Fibroblast of lung (primary cell): ENCODE measurements around the gene PIGP.

Experiments used
- EZH2 ChIP-seq: IDR thresholded peaks from 2 replicates; pipeline ENCODE4 v1.5.1; 2012; ENCODE audit warnings: low read length, control low read depth, mild to moderate bottlenecking; ENCODE audit errors: missing control alignments
- TF ChIP-seq, protein P1 (sequence below), 2 donors: IDR thresholded peaks in 1 of 2; conservative IDR thresholded peaks in 1 of 2; 1 replicate in 1 of 2; 2 replicates in 1 of 2; pipeline ENCODE4 v1.5.1; 2011 to 2012; ENCODE audit warnings: low read length in 2 of 2, control low read depth in 1 of 2, inconsistent platforms in 1 of 2, low read depth in 1 of 2, mild to moderate bottlenecking in 1 of 2

GRCh38 chr21:37036177-37036576 lies 36.7 kb downstream of the PIGP start:
- TF ChIP-seq, protein P1, sequence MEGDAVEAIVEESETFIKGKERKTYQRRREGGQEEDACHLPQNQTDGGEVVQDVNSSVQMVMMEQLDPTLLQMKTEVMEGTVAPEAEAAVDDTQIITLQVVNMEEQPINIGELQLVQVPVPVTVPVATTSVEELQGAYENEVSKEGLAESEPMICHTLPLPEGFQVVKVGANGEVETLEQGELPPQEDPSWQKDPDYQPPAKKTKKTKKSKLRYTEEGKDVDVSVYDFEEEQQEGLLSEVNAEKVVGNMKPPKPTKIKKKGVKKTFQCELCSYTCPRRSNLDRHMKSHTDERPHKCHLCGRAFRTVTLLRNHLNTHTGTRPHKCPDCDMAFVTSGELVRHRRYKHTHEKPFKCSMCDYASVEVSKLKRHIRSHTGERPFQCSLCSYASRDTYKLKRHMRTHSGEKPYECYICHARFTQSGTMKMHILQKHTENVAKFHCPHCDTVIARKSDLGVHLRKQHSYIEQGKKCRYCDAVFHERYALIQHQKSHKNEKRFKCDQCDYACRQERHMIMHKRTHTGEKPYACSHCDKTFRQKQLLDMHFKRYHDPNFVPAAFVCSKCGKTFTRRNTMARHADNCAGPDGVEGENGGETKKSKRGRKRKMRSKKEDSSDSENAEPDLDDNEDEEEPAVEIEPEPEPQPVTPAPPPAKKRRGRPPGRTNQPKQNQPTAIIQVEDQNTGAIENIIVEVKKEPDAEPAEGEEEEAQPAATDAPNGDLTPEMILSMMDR (conservative IDR thresholded peaks at IDR 0.05 in 1 of 2, IDR thresholded peaks at IDR 0.05 in 1 of 2; ENCODE audit: low read depth in 1 of 2, low read length in 2 of 2): no peak
- no peak for TF ChIP-seq EZH2
